HEK293T (cell line): Measurements from ENCODE around the gene ADAMTS19.

ENCODE experiments used
- BHLHE40 ChIP-seq: fragments of 450-650 bp; IDR thresholded peaks from 2 replicates; pipeline ENCODE4 v1.6.1; 2016; ENCODE audit warnings: mild to moderate bottlenecking, moderate library complexity, borderline replicate concordance
- CTBP1 ChIP-seq: fragments of 450-650 bp; IDR thresholded peaks from 2 replicates; pipeline ENCODE4 v1.6.1; 2016; ENCODE audit warnings: borderline replicate concordance
- ELF4 ChIP-seq: fragments of 450-650 bp; IDR thresholded peaks from 2 replicates; pipeline ENCODE4 v1.6.1; 2017; ENCODE audit warnings: antibody characterized with exemption
- FOXK2 ChIP-seq: fragments of 450-650 bp; IDR thresholded peaks from 2 replicates; pipeline ENCODE4 v1.6.1; 2016; ENCODE audit warnings: mild to moderate bottlenecking
- FOXM1 ChIP-seq: fragments of 450-650 bp; IDR thresholded peaks from 2 replicates; pipeline ENCODE4 v1.6.1; 2017; ENCODE audit warnings: mild to moderate bottlenecking, borderline replicate concordance
- SP1 ChIP-seq: fragments of 450-650 bp; IDR thresholded peaks from 2 replicates; pipeline ENCODE4 v1.6.1; 2017
- TARDBP ChIP-seq: fragments of 450-650 bp; IDR thresholded peaks from 2 replicates; pipeline ENCODE4 v1.6.1; 2016
- ZNF384 ChIP-seq: fragments of 450-650 bp; IDR thresholded peaks from 2 replicates; pipeline ENCODE4 v1.6.1; 2016

GRCh38 chr5:129630101-129630500 is 170.0 kb downstream of the ADAMTS19 start:
- TF ChIP-seq BHLHE40 (no peak), FOXM1 (no peak), CTBP1 (no peak), FOXK2 (no peak), SP1 (no peak), ELF4 (no peak), TARDBP (no peak), ZNF384 (no peak)
